HEK293T (cell line): Measurements from ENCODE around the gene ARFGEF3.

Experiments
- ARNT ChIP-seq: fragments of 450-650 bp; IDR thresholded peaks from 2 replicates; pipeline ENCODE4 v1.6.1; 2017; ENCODE audit warnings: mild to moderate bottlenecking
- FOXA1 ChIP-seq: fragments of 450-650 bp; IDR thresholded peaks from 2 replicates; pipeline ENCODE4 v1.6.1; 2016; ENCODE audit warnings: mild to moderate bottlenecking
- FOXM1 ChIP-seq: fragments of 450-650 bp; IDR thresholded peaks from 2 replicates; pipeline ENCODE4 v1.6.1; 2017; ENCODE audit warnings: mild to moderate bottlenecking, borderline replicate concordance
- L3MBTL2 ChIP-seq: fragments of 450-650 bp; conservative IDR thresholded peaks from 2 replicates; pipeline ENCODE4 v1.6.1; 2016; ENCODE audit warnings: mild to moderate bottlenecking
- PKNOX1 ChIP-seq: fragments of 450-650 bp; IDR thresholded peaks from 2 replicates; pipeline ENCODE4 v1.6.1; 2016
- SP1 ChIP-seq: fragments of 450-650 bp; IDR thresholded peaks from 2 replicates; pipeline ENCODE4 v1.6.1; 2017
- SUZ12 ChIP-seq: fragments of 450-650 bp; IDR thresholded peaks from 2 replicates; pipeline ENCODE4 v1.6.1; 2016; ENCODE audit warnings: mild to moderate bottlenecking
- ZNF384 ChIP-seq: fragments of 450-650 bp; IDR thresholded peaks from 2 replicates; pipeline ENCODE4 v1.6.1; 2016

DNA sequence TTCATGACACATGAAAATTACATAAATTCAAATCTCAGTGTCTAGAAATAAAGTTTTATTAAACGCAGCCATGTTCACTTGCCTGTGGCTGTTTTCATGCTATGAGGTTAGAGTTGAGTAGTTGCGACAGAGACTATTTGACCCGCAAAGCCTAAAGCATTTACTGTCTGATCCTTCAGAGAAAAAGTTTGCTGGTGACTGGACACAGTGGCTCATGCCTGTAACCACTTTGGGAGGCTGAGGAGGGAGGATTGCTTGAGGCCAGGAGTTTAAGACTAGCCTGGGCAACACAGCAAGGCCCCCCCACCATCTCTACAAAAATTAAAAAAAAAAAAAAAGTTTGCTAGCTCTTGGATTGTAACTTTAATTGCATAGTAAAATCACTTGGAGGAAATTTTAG is 225.2 kb downstream of the ARFGEF3 start:
- no peak for TF ChIP-seq SUZ12
- TF ChIP-seq FOXM1 = no peak
- TF ChIP-seq ZNF384 = no peak
- no peak for TF ChIP-seq FOXA1
- no peak for TF ChIP-seq PKNOX1
- no peak for TF ChIP-seq SP1
- TF ChIP-seq ARNT = no peak
- no peak for TF ChIP-seq L3MBTL2
